Left lung (tissue), 10 donors: ENCODE results near the gene SOX30. TPM values are rescaled to one million over a fixed set of nuclear protein-coding genes. Genes with fewer than 3 reads are reported as not detected.

Source experiments
- ATAC-seq: fragments of 200-7000 bp; cut with Tn5 transposase; one replicate; pipeline ENCODE4 v1.9.1; 2020; ENCODE audit warnings: moderate library complexity
- DNase-seq, 4 donors: peaks; one replicate each; pipeline ENCODE4 v3.0.0-alpha.2; 2013 to 2020
- H3K27ac ChIP-seq, 2 donors: fragments of 200-600 bp; sonication (generic) in 1 of 2; one replicate each; pipeline versions ENCODE4 v1.5.0 to v1.8.0; 2020 to 2021
- H3K27me3 ChIP-seq, 2 donors: fragments of 200-600 bp; sonication (generic) in 1 of 2; one replicate each; pipeline versions ENCODE4 v1.5.0 to v1.8.0; 2020 to 2021
- H3K36me3 ChIP-seq, 2 donors: fragments of 200-600 bp; sonication (generic) in 1 of 2; one replicate each; pipeline versions ENCODE4 v1.5.0 to v1.8.0; 2020 to 2021
- H3K4me1 ChIP-seq, 2 donors: fragments of 200-600 bp; one replicate each; pipeline ENCODE4 v1.8.0; 2021
- H3K4me3 ChIP-seq, 2 donors: fragments of 200-600 bp; sonication (generic) in 1 of 2; one replicate each; pipeline versions ENCODE4 v1.5.0 to v1.8.0; 2020 to 2021; ENCODE audit warnings: mild to moderate bottlenecking in 1 of 2
- H3K9me3 ChIP-seq, 2 donors: fragments of 200-600 bp; sonication (generic) in 1 of 2; one replicate each; pipeline versions ENCODE4 v1.5.0 to v1.8.0; 2020 to 2021
- CTCF ChIP-seq, 2 donors: fragments of 200-600 bp; sonication (generic) in 1 of 2; IDR thresholded peaks; one replicate each; pipeline versions ENCODE4 v1.5.0 to v1.8.0; 2021; ENCODE audit warnings: antibody characterized with exemption in 2 of 2
- intact Hi-C, 2 donors: fragments of 100-400 bp; cut with DNase I; formaldehyde crosslinking; loops; one replicate each; pipeline versions ENCODE4 v1.11.2 to v1.14.2; 2022
- polyA plus RNA-seq, 6 donors: library from polyadenylated mRNA; unstranded; fragments of 120-200 nt; gene quantifications; one replicate each; pipeline ENCODE4 v1.2.1, GENCODE V29; 2013; ENCODE audit not compliant: insufficient read length in 6 of 6
- total RNA-seq, 2 donors: library from RNA; stranded (reverse); fragmentation: NEBNext Ultra II Directional; extraction: Animal tissue kit (Norgen Biotek cat#: 25700); gene quantifications; one replicate each; pipeline ENCODE4 v1.2.1, GENCODE V29; 2021
- donor health status: DM: no; HTN: yes; CAD: no.
- donor health status: DM: no; HTN: no; CAD: no.

The SOX30 gene
- total and polyA plus RNA-seq, 8 donors = 0.14 to 0.35 (median 0.27) TPM; not detected in 1

- TF ChIP-seq CTCF (IDR thresholded peaks at IDR 0.05) = no peak
- peak; percentile 37 for ATAC-seq
- DNase-seq = no peak
- peaks cover 0 to 40% of the 10 kb centered on the region in 2 donors for H3K4me1 ChIP-seq
- no peaks in the 10 kb centered on the region for H3K36me3 ChIP-seq
- H3K27me3 ChIP-seq = no peaks in the 10 kb centered on the region
- no peaks in the 10 kb centered on the region for H3K9me3 ChIP-seq
- intact Hi-C loops = no loop called here
- no peak overlapping the region for H3K4me3 ChIP-seq
- no peak overlapping the region for H3K27ac ChIP-seq
Measured at GRCh38 chr5:157594675-157595459, 57.4 kb downstream of the SOX30 start.

DNA sequence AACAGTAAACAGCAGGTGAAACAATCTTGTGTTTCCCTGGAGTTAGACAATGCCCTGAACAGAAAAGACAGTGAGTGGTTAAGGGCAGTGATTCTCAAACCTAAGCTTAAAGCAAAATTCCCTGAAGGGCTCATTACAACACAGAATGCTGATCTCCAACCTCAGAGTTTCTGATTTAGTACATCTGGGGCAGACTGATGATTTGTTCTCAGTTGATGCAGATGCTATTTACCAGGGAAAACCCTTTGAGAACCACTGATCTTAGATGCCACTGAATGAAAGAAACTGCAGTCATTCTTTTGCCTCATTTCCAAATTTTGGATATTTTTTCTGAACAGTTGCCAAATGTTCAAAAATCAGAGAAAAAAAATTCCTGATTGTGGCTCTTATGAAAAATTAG is 58.0 kb downstream of the SOX30 start:
- TF ChIP-seq CTCF (IDR thresholded peaks at IDR 0.05) = no peak
- intact Hi-C loops = no loop called here
- Histone ChIP-seq H3K4me3 (no peak overlapping the region), H3K9me3 (no peaks in the 10 kb centered on the region), H3K27ac (no peak overlapping the region), H3K36me3 (no peaks in the 10 kb centered on the region), H3K27me3 (no peaks in the 10 kb centered on the region), H3K4me1 (peaks cover 0 to 40% of the 10 kb centered on the region in 2 donors)
- DNase-seq (no peak), ATAC-seq (no peak)

DNA sequence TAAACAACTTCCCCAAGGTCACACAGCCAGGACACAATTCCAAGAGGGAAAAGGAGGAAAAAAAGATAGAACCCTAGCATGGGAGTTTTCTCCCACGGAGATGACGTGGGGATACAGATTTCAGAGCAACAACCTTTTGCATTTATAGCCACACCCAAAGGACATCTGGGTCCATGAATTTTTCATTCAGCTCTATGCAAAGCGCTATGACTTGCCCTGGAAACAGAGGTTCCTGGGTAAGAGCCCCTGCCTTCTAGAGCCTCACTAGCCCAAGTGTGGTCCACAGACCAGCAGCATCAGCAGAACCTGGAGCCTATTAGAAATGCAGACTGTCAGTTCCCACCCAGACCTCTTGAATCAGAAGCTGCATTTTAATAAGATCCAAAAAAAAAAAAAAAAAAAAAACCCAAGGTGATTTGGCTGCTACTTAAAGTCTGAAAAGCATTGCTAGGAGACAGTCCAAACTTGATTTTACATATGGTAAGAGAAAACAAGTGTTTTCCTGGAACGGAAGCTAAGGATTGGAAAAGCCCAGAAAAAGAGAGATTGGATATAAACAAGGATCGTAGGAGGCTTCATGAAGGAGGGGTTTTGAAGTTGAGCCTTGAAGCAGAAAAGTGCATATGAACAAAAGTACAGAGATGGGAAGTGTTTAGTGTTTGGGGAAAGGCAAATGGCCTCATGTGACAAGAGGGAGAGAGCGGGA is 59.0 kb downstream of the SOX30 start:
- no peaks in the 10 kb centered on the region for H3K9me3 ChIP-seq
- H3K4me1 ChIP-seq = peaks cover 0 to 40% of the 10 kb centered on the region in 2 donors
- no peak for TF ChIP-seq CTCF (IDR thresholded peaks at IDR 0.05)
- no peaks in the 10 kb centered on the region for H3K36me3 ChIP-seq
- intact Hi-C loops = no loop called here
- peak overlapping the region in 1 of 2 donors; percentile 53 for H3K27ac ChIP-seq
- no peak overlapping the region for H3K4me3 ChIP-seq
- H3K27me3 ChIP-seq = no peaks in the 10 kb centered on the region
- no peak for ATAC-seq
- DNase-seq = no peak

DNA sequence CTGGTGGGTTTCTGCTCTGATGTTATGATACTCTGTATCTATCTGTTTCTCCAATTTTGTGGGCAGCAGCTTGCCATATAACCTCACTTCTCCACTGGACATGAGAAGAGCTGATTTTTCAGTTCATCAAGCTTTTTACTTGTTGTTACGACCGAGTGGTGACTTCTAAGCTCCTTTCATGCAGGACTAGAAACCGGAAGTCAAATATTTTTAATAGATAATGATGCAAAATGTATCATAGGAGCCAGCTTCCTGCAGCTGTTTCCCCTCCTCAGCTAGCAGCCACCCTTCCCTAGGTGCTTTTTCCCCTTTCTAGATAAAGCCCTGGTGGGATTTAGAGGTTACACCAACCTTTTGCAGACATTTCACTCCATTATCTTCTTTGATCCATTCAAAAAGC is 59.6 kb downstream of the SOX30 start:
- DNase-seq = no peak
- TF ChIP-seq CTCF (IDR thresholded peaks at IDR 0.05) = no peak
- intact Hi-C loops = no loop called here
- peak overlapping the region in 1 of 2 donors; percentile 53 for H3K27ac ChIP-seq
- ATAC-seq = no peak
- H3K36me3 ChIP-seq = no peaks in the 10 kb centered on the region
- peaks cover 0 to 40% of the 10 kb centered on the region in 2 donors for H3K4me1 ChIP-seq
- no peaks in the 10 kb centered on the region for H3K27me3 ChIP-seq
- H3K4me3 ChIP-seq = no peak overlapping the region
- H3K9me3 ChIP-seq = no peaks in the 10 kb centered on the region

- no peak overlapping the region for H3K4me3 ChIP-seq
- no peak for TF ChIP-seq CTCF (IDR thresholded peaks at IDR 0.05)
- no peak overlapping the region for H3K27ac ChIP-seq
- no peaks in the 10 kb centered on the region for H3K36me3 ChIP-seq
- intact Hi-C loops = no loop called here
- no peaks in the 10 kb centered on the region for H3K9me3 ChIP-seq
- no peaks in the 10 kb centered on the region for H3K27me3 ChIP-seq
- no peak for DNase-seq
- peaks cover 0 to 28% of the 10 kb centered on the region in 2 donors for H3K4me1 ChIP-seq
- ATAC-seq = no peak
Measured at GRCh38 chr5:157590478-157590877, 61.8 kb downstream of the SOX30 start.
